Esophagus (tissue), 2 donors: ENCODE measurements around the gene SHE. TPM values are rescaled to one million over a fixed set of nuclear protein-coding genes. Genes with fewer than 3 reads are reported as not detected.
"Not testable (repeated sequence)": the region's sequence is repeated elsewhere in the genome, so short reads cannot be mapped to it uniquely, and the experiment has no call there.

Source experiments
- H3K27ac ChIP-seq, 2 donors: one replicate each; pipeline ENCODE4 v1.5.1; 2013; ENCODE audit warnings: low read depth in 2 of 2, mild to moderate bottlenecking in 2 of 2, inconsistent platforms in 1 of 2, low read length in 1 of 2, moderate library complexity in 1 of 2
- H3K27me3 ChIP-seq, 2 donors: one replicate each; pipeline ENCODE4 v1.6.1; 2013; ENCODE audit warnings: low read length in 2 of 2, control low read depth in 1 of 2, mild to moderate bottlenecking in 1 of 2; ENCODE audit not compliant: insufficient read depth in 2 of 2, control insufficient read depth in 1 of 2
- H3K36me3 ChIP-seq, 2 donors: one replicate each; pipeline ENCODE4 v1.6.1; 2013; ENCODE audit warnings: low read length in 1 of 2; ENCODE audit not compliant: control insufficient read depth in 2 of 2, insufficient read depth in 2 of 2
- H3K4me1 ChIP-seq, 2 donors: one replicate each; pipeline ENCODE4 v1.6.1; 2013; ENCODE audit warnings: low read length in 1 of 2; ENCODE audit not compliant: control insufficient read depth in 2 of 2, insufficient read depth in 2 of 2
- H3K4me3 ChIP-seq, 2 donors: one replicate each; pipeline ENCODE4 v1.5.1; 2013; ENCODE audit warnings: low read length in 2 of 2, mild to moderate bottlenecking in 2 of 2, low read depth in 1 of 2, moderate library complexity in 1 of 2
- H3K9me3 ChIP-seq, 2 donors: one replicate each; pipeline ENCODE4 v1.6.1; 2013; ENCODE audit warnings: mild to moderate bottlenecking in 2 of 2, low read depth in 1 of 2, low read length in 1 of 2, moderate library complexity in 1 of 2; ENCODE audit not compliant: control insufficient read depth in 2 of 2, insufficient read depth in 1 of 2
- WGBS, 2 donors: extraction: QIAGEN DNeasy Blood & Tissue Kit; methylation state at CpG; one replicate each; pipeline ENCODE4 v1.1.7; 2013; 5-methylcytosine and 5-hydroxymethylcytosine counted together
- polyA plus RNA-seq, 2 donors: library from polyadenylated mRNA; stranded (reverse); fragments of 200-250 nt; gene quantifications; one replicate each; pipeline ENCODE4 v1.2.3, GENCODE V29; 2013
- donor health status: healthy with polysubstance abuse.
- donor health status: Bipolar disorder and iron deficiency.

Gene SHE
- polyA plus RNA-seq, 2 donors: 1.5 to 2.1 TPM

GRCh38 chr1:154497026-154497806 is 5.0 kb downstream of the SHE start:
- H3K4me3 ChIP-seq: no peak overlapping the region
- H3K9me3 ChIP-seq: no peaks in the 10 kb centered on the region
- H3K27me3 ChIP-seq: peaks cover 8 to 9% of the 10 kb centered on the region in 2 donors
- H3K27ac ChIP-seq: no peak overlapping the region
- H3K4me1 ChIP-seq: peaks cover 0 to 7% of the 10 kb centered on the region in 2 donors
- H3K36me3 ChIP-seq: no peaks in the 10 kb centered on the region
- WGBS, 2 donors: 25 to 36% methylated on average over 5 of the region's 5 CpGs

- Histone ChIP-seq H3K27ac (no peak overlapping the region), H3K4me1 (no peaks in the 10 kb centered on the region), H3K4me3 (no peak overlapping the region), H3K9me3 (no peaks in the 10 kb centered on the region), H3K27me3 (peaks cover 3 to 8% of the 10 kb centered on the region in 2 donors), H3K36me3 (no peaks in the 10 kb centered on the region)
- WGBS, 2 donors: 73 to 76% methylated on average over 5 of the region's 5 CpGs
Measured at GRCh38 chr1:154496383-154496782, 5.8 kb downstream of the SHE start.

GRCh38 chr1:154495496-154496273 is 6.5 kb downstream of the SHE start:
- WGBS, 2 donors: 74 to 76% methylated on average over 8 of the region's 8 CpGs
- H3K27ac ChIP-seq: peak overlapping the region in 1 of 2 donors; percentile 40

GRCh38 chr1:154493276-154493675 is 8.9 kb downstream of the SHE start:
- Histone ChIP-seq H3K9me3 (no peaks in the 10 kb centered on the region), H3K4me1 (no peaks in the 10 kb centered on the region), H3K4me3 (no peak overlapping the region), H3K36me3 (no peaks in the 10 kb centered on the region), H3K27me3 (no peaks in the 10 kb centered on the region), H3K27ac (peak overlapping the region in 1 of 2 donors; percentile 15)
- WGBS, 2 donors: 52 to 60% methylated on average over 8 of the region's 8 CpGs

More at GRCh38 chr1:154495496-154496273, 6.5 kb downstream of the SHE start:
- Histone ChIP-seq H3K36me3 (no peaks in the 10 kb centered on the region), H3K4me1 (no peaks in the 10 kb centered on the region), H3K4me3 (no peak overlapping the region), H3K9me3 (no peaks in the 10 kb centered on the region), H3K27me3 (peaks cover 0 to 7% of the 10 kb centered on the region in 2 donors)

GRCh38 chr1:154492115-154492514 is 10.1 kb downstream of the SHE start:
- WGBS, 2 donors: 83 to 85% methylated on average over 4 of the region's 4 CpGs
- Histone ChIP-seq H3K4me3 (no peak overlapping the region), H3K4me1 (no peaks in the 10 kb centered on the region)

GRCh38 chr1:154490317-154490716 is 11.9 kb downstream of the SHE start:
- Histone ChIP-seq H3K4me3 (no peak overlapping the region), H3K27me3 (no peaks in the 10 kb centered on the region), H3K27ac (no peak overlapping the region), H3K36me3 (no peaks in the 10 kb centered on the region), H3K4me1 (no peaks in the 10 kb centered on the region), H3K9me3 (no peaks in the 10 kb centered on the region)
- WGBS, 2 donors: 63 to 69% methylated on average over 1 of the region's 1 CpG

More at GRCh38 chr1:154492115-154492514, 10.1 kb downstream of the SHE start:
- peak overlapping the region in 1 of 2 donors; percentile 14 for H3K27ac ChIP-seq
- H3K27me3 ChIP-seq: no peaks in the 10 kb centered on the region
- no peaks in the 10 kb centered on the region for H3K9me3 ChIP-seq
- no peaks in the 10 kb centered on the region for H3K36me3 ChIP-seq

- WGBS, 2 donors: 65 to 66% methylated on average over 5 of the region's 5 CpGs
- Histone ChIP-seq H3K9me3 (no peaks in the 10 kb centered on the region), H3K4me3 (no peak overlapping the region), H3K4me1 (no peaks in the 10 kb centered on the region), H3K36me3 (no peaks in the 10 kb centered on the region), H3K27me3 (no peaks in the 10 kb centered on the region), H3K27ac (no peak overlapping the region)
Measured at GRCh38 chr1:154489695-154490274, 12.4 kb downstream of the SHE start.

- WGBS, 2 donors: 67 to 79% methylated on average over 20 of the region's 20 CpGs
Measured at GRCh38 chr1:154488922-154489321, 13.3 kb downstream of the SHE start.

GRCh38 chr1:154486756-154487155 is 15.5 kb downstream of the SHE start:
- H3K4me3 ChIP-seq, H3K9me3 ChIP-seq, H3K27ac ChIP-seq, H3K27me3 ChIP-seq, H3K4me1 ChIP-seq, H3K36me3 ChIP-seq: not testable (repeated sequence)
- 67 to 72% methylated on average over 5 of the region's 5 CpGs for WGBS, 2 donors

More at GRCh38 chr1:154488922-154489321, 13.3 kb downstream of the SHE start:
- Histone ChIP-seq H3K36me3 (no peaks in the 10 kb centered on the region), H3K4me3 (no peak overlapping the region), H3K4me1 (no peaks in the 10 kb centered on the region), H3K27me3 (no peaks in the 10 kb centered on the region), H3K9me3 (no peaks in the 10 kb centered on the region), H3K27ac (no peak overlapping the region)
